Gastrocnemius medialis (tissue), 4 donors: ENCODE measurements around the gene LRRC8C.

ENCODE experiments used
- POLR2A ChIP-seq, 2 donors: fragments of 450-650 bp; IDR thresholded peaks; one replicate each; pipeline ENCODE4 v1.6.1; 2017; ENCODE audit warnings: antibody characterized with exemption in 2 of 2, mild to moderate bottlenecking in 2 of 2, moderate library complexity in 2 of 2
- TF ChIP-seq, protein P1 (sequence below), 5 experiments: fragments of 450-650 bp in 3 of 5; fragments of 200-600 bp in 2 of 5; sonication (generic) in 2 of 5; IDR thresholded peaks in 4 of 5; conservative IDR thresholded peaks in 1 of 5; 1 replicate in 4 of 5; 2 replicates in 1 of 5; pipeline ENCODE4 v1.5.1; 2016 to 2019; ENCODE audit warnings: antibody characterized with exemption in 5 of 5, mild to moderate bottlenecking in 3 of 5, moderate library complexity in 3 of 5

DNA sequence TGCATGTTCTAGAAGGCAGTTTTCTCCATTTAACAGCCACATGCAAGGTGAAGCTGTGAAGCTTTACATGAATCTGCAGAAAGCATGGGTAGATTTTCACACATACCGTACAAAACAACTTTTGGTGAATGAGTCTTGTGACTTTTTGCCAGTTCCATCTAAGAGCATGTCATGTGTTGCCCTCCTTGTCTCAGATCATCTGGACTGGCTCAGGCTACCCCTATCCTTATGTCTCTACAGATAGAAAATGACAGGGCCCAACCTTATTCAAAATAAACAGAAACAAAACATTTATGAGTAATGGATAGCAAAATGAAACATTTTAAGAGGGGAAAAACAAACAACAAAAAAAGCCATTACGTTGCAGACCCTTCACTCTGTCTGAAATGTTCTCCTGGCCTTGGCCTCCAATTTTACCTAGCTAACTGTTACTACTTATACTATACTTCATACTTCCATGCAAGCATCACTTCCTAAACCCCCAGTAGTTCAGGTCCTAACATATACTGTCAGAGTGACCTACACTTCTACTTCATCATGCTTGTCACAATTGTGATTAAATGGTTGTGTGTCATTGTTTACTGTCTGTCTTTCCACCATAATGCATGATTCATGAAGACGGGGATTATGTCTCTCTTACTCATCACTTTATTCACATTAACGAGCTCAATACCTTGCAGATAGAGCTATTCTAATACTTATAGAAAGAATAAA is 39.0 kb downstream of the LRRC8C start:
- TF ChIP-seq, protein P1, sequence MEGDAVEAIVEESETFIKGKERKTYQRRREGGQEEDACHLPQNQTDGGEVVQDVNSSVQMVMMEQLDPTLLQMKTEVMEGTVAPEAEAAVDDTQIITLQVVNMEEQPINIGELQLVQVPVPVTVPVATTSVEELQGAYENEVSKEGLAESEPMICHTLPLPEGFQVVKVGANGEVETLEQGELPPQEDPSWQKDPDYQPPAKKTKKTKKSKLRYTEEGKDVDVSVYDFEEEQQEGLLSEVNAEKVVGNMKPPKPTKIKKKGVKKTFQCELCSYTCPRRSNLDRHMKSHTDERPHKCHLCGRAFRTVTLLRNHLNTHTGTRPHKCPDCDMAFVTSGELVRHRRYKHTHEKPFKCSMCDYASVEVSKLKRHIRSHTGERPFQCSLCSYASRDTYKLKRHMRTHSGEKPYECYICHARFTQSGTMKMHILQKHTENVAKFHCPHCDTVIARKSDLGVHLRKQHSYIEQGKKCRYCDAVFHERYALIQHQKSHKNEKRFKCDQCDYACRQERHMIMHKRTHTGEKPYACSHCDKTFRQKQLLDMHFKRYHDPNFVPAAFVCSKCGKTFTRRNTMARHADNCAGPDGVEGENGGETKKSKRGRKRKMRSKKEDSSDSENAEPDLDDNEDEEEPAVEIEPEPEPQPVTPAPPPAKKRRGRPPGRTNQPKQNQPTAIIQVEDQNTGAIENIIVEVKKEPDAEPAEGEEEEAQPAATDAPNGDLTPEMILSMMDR (IDR thresholded peaks at IDR 0.05 in 4 of 5, conservative IDR thresholded peaks at IDR 0.05 in 1 of 5), result no peak
- no peak for TF ChIP-seq POLR2A (IDR thresholded peaks at IDR 0.05)
